Hepatocyte (in vitro differentiated cells): Measurements from ENCODE around the gene THSD7B. TPM values are rescaled to one million over a fixed set of nuclear protein-coding genes. Genes with fewer than 3 reads are reported as not detected.

Experiments
- DNase-seq: peaks from one replicate; pipeline ENCODE4 v3.0.0-alpha.2; 2016; ENCODE audit warnings: low spot score
- H2AFZ ChIP-seq: fragments of 200-600 bp; sonication (generic); 2 replicates; pipeline ENCODE4 v1.6.0; 2016; ENCODE audit warnings: antibody characterized with exemption, mild to moderate bottlenecking
- H3K27ac ChIP-seq: fragments of 200-600 bp; sonication (generic); 2 replicates; pipeline ENCODE4 v1.5.1; 2016; ENCODE audit warnings: mild to moderate bottlenecking
- H3K27me3 ChIP-seq: fragments of 200-600 bp; sonication (generic); 2 replicates; pipeline ENCODE4 v1.6.1; 2016
- H3K36me3 ChIP-seq: fragments of 200-600 bp; sonication (generic); replicated peaks from 2 replicates; pipeline ENCODE4 v1.5.1; 2016; ENCODE audit warnings: low read depth; ENCODE audit not compliant: insufficient read depth
- H3K4me1 ChIP-seq: fragments of 200-600 bp; sonication (generic); 2 replicates; pipeline ENCODE4 v1.5.1; 2016; ENCODE audit warnings: mild to moderate bottlenecking, moderate library complexity; ENCODE audit not compliant: insufficient read depth
- H3K4me2 ChIP-seq: fragments of 200-600 bp; sonication (generic); 2 replicates; pipeline ENCODE4 v1.6.0; 2016
- H3K4me3 ChIP-seq: fragments of 200-600 bp; sonication (generic); 2 replicates; pipeline ENCODE4 v1.5.1; 2016; ENCODE audit warnings: mild to moderate bottlenecking
- H3K79me2 ChIP-seq: fragments of 200-600 bp; sonication (generic); 2 replicates; pipeline ENCODE4 v1.6.0; 2017; ENCODE audit warnings: mild to moderate bottlenecking
- H3K9me2 ChIP-seq: fragments of 200-600 bp; sonication (generic); replicated peaks from 2 replicates; pipeline ENCODE4 v1.6.0; 2017; ENCODE audit warnings: mild to moderate bottlenecking; ENCODE audit not compliant: insufficient read depth
- H3K9me3 ChIP-seq: fragments of 200-600 bp; sonication (generic); 2 replicates; pipeline ENCODE4 v1.5.1; 2016; ENCODE audit warnings: low read depth, mild to moderate bottlenecking
- H4K20me1 ChIP-seq: fragments of 200-600 bp; sonication (generic); 2 replicates; pipeline ENCODE4 v1.6.0; 2016; ENCODE audit warnings: mild to moderate bottlenecking; ENCODE audit not compliant: insufficient read depth, poor library complexity, severe bottlenecking
- CTCF ChIP-seq: fragments of 200-600 bp; sonication (generic); IDR thresholded peaks from 2 replicates; pipeline ENCODE4 v1.5.1; 2016; ENCODE audit warnings: antibody characterized with exemption, mild to moderate bottlenecking; ENCODE audit not compliant: poor library complexity
- EZH2 ChIP-seq: fragments of 200-600 bp; sonication (generic); IDR thresholded peaks from 2 replicates; pipeline ENCODE4 v1.6.1; 2016; ENCODE audit warnings: antibody characterized with exemption, mild to moderate bottlenecking, borderline replicate concordance
- EZH2phosphoT487 ChIP-seq: fragments of 200-600 bp; sonication (generic); IDR thresholded peaks from one replicate; pipeline ENCODE4 v1.6.1; 2018; ENCODE audit warnings: antibody characterized with exemption, mild to moderate bottlenecking, low read depth, moderate library complexity; ENCODE audit not compliant: unreplicated experiment, severe bottlenecking
- WGBS: methylation state at CpG from one replicate; pipeline ENCODE4 v1.1.6; 2016; ENCODE audit warnings: low lambda C conversion rate; ENCODE audit errors: missing lambda C conversion rate; 5-methylcytosine and 5-hydroxymethylcytosine counted together
- polyA plus RNA-seq: library from polyadenylated mRNA; unstranded; fragments of >200 nt; fragmentation: Nextera tagmentation; extraction: Ambion mirVana; gene quantifications from 2 replicates; pipeline ENCODE4 v1.2.1, GENCODE V29; 2016
- total RNA-seq: library from RNA; depleted of rRNA; stranded (reverse); fragments of >200 nt; gene quantifications from 2 replicates; pipeline ENCODE4 v1.2.3, GENCODE V29; 2014

The THSD7B gene, protein sequence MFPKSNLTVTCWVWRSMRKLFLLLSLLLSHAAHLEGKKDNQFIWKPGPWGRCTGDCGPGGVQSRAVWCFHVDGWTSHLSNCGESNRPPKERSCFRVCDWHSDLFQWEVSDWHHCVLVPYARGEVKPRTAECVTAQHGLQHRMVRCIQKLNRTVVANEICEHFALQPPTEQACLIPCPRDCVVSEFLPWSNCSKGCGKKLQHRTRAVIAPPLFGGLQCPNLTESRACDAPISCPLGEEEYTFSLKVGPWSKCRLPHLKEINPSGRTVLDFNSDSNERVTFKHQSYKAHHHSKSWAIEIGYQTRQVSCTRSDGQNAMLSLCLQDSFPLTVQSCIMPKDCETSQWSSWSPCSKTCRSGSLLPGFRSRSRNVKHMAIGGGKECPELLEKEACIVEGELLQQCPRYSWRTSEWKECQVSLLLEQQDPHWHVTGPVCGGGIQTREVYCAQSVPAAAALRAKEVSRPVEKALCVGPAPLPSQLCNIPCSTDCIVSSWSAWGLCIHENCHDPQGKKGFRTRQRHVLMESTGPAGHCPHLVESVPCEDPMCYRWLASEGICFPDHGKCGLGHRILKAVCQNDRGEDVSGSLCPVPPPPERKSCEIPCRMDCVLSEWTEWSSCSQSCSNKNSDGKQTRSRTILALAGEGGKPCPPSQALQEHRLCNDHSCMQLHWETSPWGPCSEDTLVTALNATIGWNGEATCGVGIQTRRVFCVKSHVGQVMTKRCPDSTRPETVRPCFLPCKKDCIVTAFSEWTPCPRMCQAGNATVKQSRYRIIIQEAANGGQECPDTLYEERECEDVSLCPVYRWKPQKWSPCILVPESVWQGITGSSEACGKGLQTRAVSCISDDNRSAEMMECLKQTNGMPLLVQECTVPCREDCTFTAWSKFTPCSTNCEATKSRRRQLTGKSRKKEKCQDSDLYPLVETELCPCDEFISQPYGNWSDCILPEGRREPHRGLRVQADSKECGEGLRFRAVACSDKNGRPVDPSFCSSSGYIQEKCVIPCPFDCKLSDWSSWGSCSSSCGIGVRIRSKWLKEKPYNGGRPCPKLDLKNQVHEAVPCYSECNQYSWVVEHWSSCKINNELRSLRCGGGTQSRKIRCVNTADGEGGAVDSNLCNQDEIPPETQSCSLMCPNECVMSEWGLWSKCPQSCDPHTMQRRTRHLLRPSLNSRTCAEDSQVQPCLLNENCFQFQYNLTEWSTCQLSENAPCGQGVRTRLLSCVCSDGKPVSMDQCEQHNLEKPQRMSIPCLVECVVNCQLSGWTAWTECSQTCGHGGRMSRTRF (N-terminal part only)
- total RNA-seq (4.5 and 5.7 TPM in 2 replicates), polyA plus RNA-seq (0.48 and 2.0 TPM in 2 replicates)

GRCh38 chr2:136765256-136766072 lies at the start of gene THSD7B:
Gene THSD7B (plus strand): TSS chr2:136765545. CDS start chr2:136882179, 116,634 bp downstream.
- Histone ChIP-seq H3K79me2 (no peaks in the 10 kb centered on the region), H3K4me1 (peaks cover 10% of the 10 kb centered on the region), H3K27me3 (peaks cover 87% of the 10 kb centered on the region), H4K20me1 (no peaks in the 10 kb centered on the region), H3K4me3 (peak within 1 kb of the TSS; percentile 67), H3K9me3 (no peaks in the 10 kb centered on the region), H3K27ac (no peak within 1 kb of the TSS), H3K36me3 (peaks cover 3% of the 10 kb centered on the region), H3K9me2 (no peaks in the 10 kb centered on the region), H2AFZ (peak within 1 kb of the TSS; percentile 76), H3K4me2 (peak within 1 kb of the TSS; percentile 99)
- WGBS = 0% methylated on average over 44 of the region's 77 CpGs
- TF ChIP-seq EZH2phosphoT487 = no peak
- no peak for TF ChIP-seq CTCF
- peak; percentile 27 for TF ChIP-seq EZH2
- peak; percentile 14 for DNase-seq

DNA sequence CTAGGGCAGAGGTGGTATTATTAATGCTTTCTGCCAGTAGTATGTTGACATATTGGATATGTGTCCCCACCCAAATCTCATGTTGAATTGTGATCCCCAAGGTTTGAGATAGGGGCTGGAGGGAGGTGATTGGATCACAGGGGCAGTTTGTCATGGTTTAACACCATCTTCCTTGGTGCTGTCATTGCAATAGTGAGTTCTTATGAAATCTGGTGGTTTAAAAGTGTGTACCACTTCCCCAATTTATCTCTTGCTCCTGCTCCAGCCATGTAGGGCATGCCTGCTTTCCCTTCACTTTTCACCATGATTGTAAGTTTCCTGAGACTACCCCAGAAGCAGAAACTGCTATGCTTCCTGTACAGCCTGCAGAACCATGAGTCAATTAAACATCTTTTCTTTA lies 47.1 kb upstream of the THSD7B start:
- DNase-seq = no peak
- Histone ChIP-seq H3K27me3 (no peaks in the 10 kb centered on the region), H3K9me3 (no peaks in the 10 kb centered on the region), H3K4me3 (no peak overlapping the region), H4K20me1 (no peaks in the 10 kb centered on the region), H3K9me2 (no peaks in the 10 kb centered on the region), H2AFZ (no peak overlapping the region), H3K4me1 (peaks cover 4% of the 10 kb centered on the region), H3K27ac (no peak overlapping the region), H3K4me2 (no peak overlapping the region), H3K79me2 (no peaks in the 10 kb centered on the region), H3K36me3 (no peaks in the 10 kb centered on the region)
- TF ChIP-seq EZH2phosphoT487 = no peak
- no peak for TF ChIP-seq EZH2
- TF ChIP-seq CTCF = no peak

- Histone ChIP-seq H3K79me2 (no peaks in the 10 kb centered on the region), H3K4me1 (no peaks in the 10 kb centered on the region), H3K4me2 (no peak overlapping the region), H3K4me3 (no peak overlapping the region), H2AFZ (no peak overlapping the region), H3K9me2 (no peaks in the 10 kb centered on the region), H3K9me3 (no peaks in the 10 kb centered on the region), H3K27me3 (no peaks in the 10 kb centered on the region), H4K20me1 (no peaks in the 10 kb centered on the region), H3K36me3 (no peaks in the 10 kb centered on the region), H3K27ac (no peak overlapping the region)
- 86% methylated on average over 4 of the region's 4 CpGs for WGBS
- no peak for TF ChIP-seq EZH2phosphoT487
- no peak for DNase-seq
Measured at GRCh38 chr2:136727973-136728699, 37.2 kb upstream of the THSD7B start.
